Activated naive CD8-positive, alpha-beta T cell treated with anti-CD3 and anti-CD28 coated beads, Interleukin-2, amount 50 U/mL, for 24 hours (primary cell): Measurements from ENCODE around the gene NCK2.

Experiments
- ATAC-seq: fragments of 150-1000 bp; cut with Tn5 transposase; one replicate; pipeline ENCODE4 v1.10.0; 2021
- DNase-seq: peaks from one replicate; pipeline ENCODE4 v3.0.0; 2021
- H3K27ac Mint-ChIP-seq: one replicate; pipeline ENCODE4 v1.8.0; 2021; ENCODE audit warnings: mild to moderate bottlenecking, mixed read lengths
- H3K27me3 Mint-ChIP-seq: one replicate; pipeline ENCODE4 v1.8.0; 2021; ENCODE audit warnings: mixed read lengths
- H3K36me3 Mint-ChIP-seq: one replicate; pipeline ENCODE4 v1.8.0; 2021; ENCODE audit warnings: low read depth, mixed read lengths
- H3K4me1 Mint-ChIP-seq: one replicate; pipeline ENCODE4 v1.8.0; 2021; ENCODE audit warnings: mixed read lengths
- H3K4me3 Mint-ChIP-seq: one replicate; pipeline ENCODE4 v1.8.0; 2021; ENCODE audit warnings: mild to moderate bottlenecking, moderate library complexity, mixed read lengths
- H3K9me3 Mint-ChIP-seq: one replicate; pipeline ENCODE4 v1.8.0; 2021; ENCODE audit warnings: mixed read lengths

NCK2 gene

DNA sequence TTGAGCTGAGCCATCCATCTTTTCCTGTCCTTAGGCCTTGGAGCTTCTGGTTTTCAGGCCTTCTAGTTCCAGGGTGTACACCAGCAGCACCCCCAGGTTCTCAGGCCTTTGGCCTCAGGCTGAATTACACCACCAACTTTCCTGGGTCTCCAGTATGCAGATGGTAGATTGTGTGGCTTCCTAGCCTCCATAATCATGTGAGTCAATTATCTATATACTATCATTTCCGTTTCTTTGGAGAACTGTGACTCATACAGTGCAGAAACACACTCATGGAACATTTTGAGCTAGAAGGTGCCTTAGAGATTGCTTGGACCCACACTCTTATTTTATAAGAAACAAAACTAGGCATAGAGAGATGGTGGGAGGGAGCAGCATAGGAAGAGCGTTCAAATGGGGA, 167.4 kb downstream of the NCK2 start:
- Mint-ChIP-seq H3K27ac (peak overlapping the region; percentile 71), H3K9me3 (peaks cover 20% of the 10 kb centered on the region), H3K4me1 (peaks cover 30% of the 10 kb centered on the region), H3K36me3 (peaks cover 9% of the 10 kb centered on the region), H3K27me3 (no peaks in the 10 kb centered on the region), H3K4me3 (no peak overlapping the region)
- ATAC-seq (peak; percentile 92), DNase-seq (no peak)

GRCh38 chr2:105915005-105915558, 170.4 kb downstream of the NCK2 start:
- no peak overlapping the region for H3K4me3 Mint-ChIP-seq
- H3K4me1 Mint-ChIP-seq = peaks cover 34% of the 10 kb centered on the region
- DNase-seq (no peak), ATAC-seq (no peak)
- H3K27ac Mint-ChIP-seq = no peak overlapping the region
- H3K36me3 Mint-ChIP-seq = peaks cover 9% of the 10 kb centered on the region
- no peaks in the 10 kb centered on the region for H3K27me3 Mint-ChIP-seq
- peaks cover 20% of the 10 kb centered on the region for H3K9me3 Mint-ChIP-seq

- H3K4me3 Mint-ChIP-seq = no peak overlapping the region
These were observed 172.5 kb downstream of the NCK2 start for GRCh38 chr2:105917226-105917625.

DNA sequence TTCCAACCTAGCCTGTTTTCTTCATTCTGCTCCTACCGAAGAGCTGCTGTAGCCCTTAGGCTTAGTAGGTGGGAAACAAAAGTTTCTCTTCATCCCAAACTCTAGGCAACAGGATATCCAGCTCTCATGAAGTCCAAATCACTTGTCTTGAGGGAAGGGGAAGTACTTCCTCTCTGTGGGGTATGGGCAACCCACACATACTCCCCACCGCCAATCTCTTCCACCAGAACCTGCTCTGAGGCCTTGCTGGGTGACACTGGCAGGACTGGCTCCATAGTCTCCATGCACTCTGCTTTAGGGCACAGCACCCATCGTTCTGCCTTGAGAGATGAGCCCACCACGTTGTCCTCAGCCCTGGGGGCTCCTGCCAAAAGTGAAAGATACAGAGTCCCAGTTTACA, 173.0 kb downstream of the NCK2 start:
- no peak overlapping the region for H3K27ac Mint-ChIP-seq
- ATAC-seq (peak; percentile 14), DNase-seq (no peak)
- peaks cover 22% of the 10 kb centered on the region for H3K4me1 Mint-ChIP-seq
- H3K4me3 Mint-ChIP-seq = no peak overlapping the region
- H3K9me3 Mint-ChIP-seq = peaks cover 32% of the 10 kb centered on the region
- H3K36me3 Mint-ChIP-seq = peaks cover 19% of the 10 kb centered on the region
- H3K27me3 Mint-ChIP-seq = no peaks in the 10 kb centered on the region

More at GRCh38 chr2:105917226-105917625, 172.5 kb downstream of the NCK2 start:
- Mint-ChIP-seq H3K4me1 (peaks cover 27% of the 10 kb centered on the region), H3K36me3 (peaks cover 17% of the 10 kb centered on the region), H3K27me3 (no peaks in the 10 kb centered on the region), H3K27ac (no peak overlapping the region), H3K9me3 (peaks cover 31% of the 10 kb centered on the region)
- no peak for DNase-seq
- no peak for ATAC-seq

- Mint-ChIP-seq H3K4me1 (peaks cover 27% of the 10 kb centered on the region), H3K27me3 (no peaks in the 10 kb centered on the region), H3K36me3 (peaks cover 18% of the 10 kb centered on the region), H3K9me3 (peaks cover 30% of the 10 kb centered on the region), H3K27ac (no peak overlapping the region), H3K4me3 (no peak overlapping the region)
- ATAC-seq = peak; percentile 28
- DNase-seq = no peak
These were observed 174.6 kb downstream of the NCK2 start for GRCh38 chr2:105919191-105919811.

GRCh38 chr2:105919826-105920225, 175.1 kb downstream of the NCK2 start:
- peak; percentile 45 for ATAC-seq
- no peak overlapping the region for H3K4me3 Mint-ChIP-seq
- DNase-seq = peak; percentile 50
- H3K9me3 Mint-ChIP-seq = peaks cover 27% of the 10 kb centered on the region
- peaks cover 26% of the 10 kb centered on the region for H3K4me1 Mint-ChIP-seq
- no peaks in the 10 kb centered on the region for H3K27me3 Mint-ChIP-seq
- H3K27ac Mint-ChIP-seq = no peak overlapping the region
- peaks cover 16% of the 10 kb centered on the region for H3K36me3 Mint-ChIP-seq

DNA sequence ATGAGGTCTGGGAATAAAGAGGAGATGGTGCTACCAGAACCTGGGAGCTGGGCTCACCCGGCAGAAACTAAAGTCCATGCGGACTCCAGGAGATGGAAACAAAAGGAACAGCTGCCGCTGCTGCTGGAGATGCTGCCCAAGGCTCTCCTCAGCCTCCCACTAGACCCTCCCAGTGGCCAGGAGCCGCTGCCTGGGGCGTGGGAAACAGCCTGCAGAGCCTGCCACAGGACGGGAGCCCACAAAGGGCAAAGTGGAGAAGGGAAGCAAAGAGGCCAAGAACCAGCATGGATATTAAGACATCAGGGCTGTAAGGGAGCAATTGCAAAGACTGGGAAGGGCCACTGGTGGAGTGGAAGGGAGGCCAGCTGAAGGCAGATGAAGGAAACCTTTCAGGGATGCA, 179.6 kb downstream of the NCK2 start:
- DNase-seq (no peak), ATAC-seq (no peak)
- Mint-ChIP-seq H3K4me3 (no peak overlapping the region), H3K36me3 (peaks cover 10% of the 10 kb centered on the region), H3K27ac (no peak overlapping the region), H3K9me3 (peaks cover 17% of the 10 kb centered on the region), H3K4me1 (peaks cover 46% of the 10 kb centered on the region), H3K27me3 (no peaks in the 10 kb centered on the region)

DNA sequence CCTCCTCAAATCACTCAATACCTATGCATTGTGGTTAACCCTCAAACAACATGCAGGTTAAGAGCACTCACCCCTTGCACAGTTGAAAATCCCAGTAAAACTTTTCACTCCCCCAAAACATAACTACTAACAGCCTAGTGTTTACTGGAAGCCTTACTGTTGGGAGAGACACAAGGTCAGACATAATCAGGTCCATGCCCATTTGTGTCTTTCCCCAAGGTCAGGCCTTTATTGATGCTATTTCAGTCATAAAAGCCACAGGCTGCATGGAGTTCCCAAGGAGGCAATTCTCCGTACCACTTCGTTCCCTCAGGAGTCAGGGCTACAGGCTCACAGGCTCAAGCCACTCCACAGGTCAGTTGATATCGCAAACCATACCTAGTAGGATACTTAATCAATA, 180.2 kb downstream of the NCK2 start:
- Mint-ChIP-seq H3K36me3 (peaks cover 10% of the 10 kb centered on the region), H3K9me3 (peaks cover 17% of the 10 kb centered on the region), H3K4me3 (no peak overlapping the region), H3K27me3 (no peaks in the 10 kb centered on the region), H3K27ac (no peak overlapping the region), H3K4me1 (peaks cover 49% of the 10 kb centered on the region)
- ATAC-seq (no peak), DNase-seq (no peak)

DNA sequence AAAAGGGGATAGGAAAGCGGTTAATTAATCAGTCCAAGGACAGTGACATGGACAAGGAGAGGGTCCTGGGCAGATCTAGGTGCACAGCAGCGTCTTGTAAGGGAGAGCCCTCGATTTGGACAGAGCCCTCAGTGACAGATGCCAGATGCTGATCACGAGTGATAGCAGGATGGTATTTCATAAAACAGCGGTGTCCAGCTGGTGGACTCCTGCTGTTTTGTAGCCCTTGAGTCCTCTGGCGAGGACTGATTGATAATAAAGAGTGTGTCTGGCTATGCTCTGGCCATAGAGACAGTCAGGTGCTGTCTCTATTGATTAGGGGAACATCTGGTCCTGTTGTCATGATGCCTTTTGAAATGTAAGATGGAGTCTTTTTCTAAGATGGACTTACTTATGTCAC, 180.7 kb downstream of the NCK2 start:
- H3K27me3 Mint-ChIP-seq = no peaks in the 10 kb centered on the region
- no peak for ATAC-seq
- peaks cover 50% of the 10 kb centered on the region for H3K4me1 Mint-ChIP-seq
- DNase-seq = no peak
- H3K4me3 Mint-ChIP-seq = no peak overlapping the region
- H3K27ac Mint-ChIP-seq = no peak overlapping the region
- H3K9me3 Mint-ChIP-seq = peaks cover 16% of the 10 kb centered on the region
- H3K36me3 Mint-ChIP-seq = peaks cover 10% of the 10 kb centered on the region

- H3K36me3 Mint-ChIP-seq = peaks cover 3% of the 10 kb centered on the region
- peaks cover 2% of the 10 kb centered on the region for H3K9me3 Mint-ChIP-seq
- peaks cover 52% of the 10 kb centered on the region for H3K4me1 Mint-ChIP-seq
- no peak overlapping the region for H3K4me3 Mint-ChIP-seq
- DNase-seq (peak; percentile 52), ATAC-seq (peak; percentile 86)
- H3K27me3 Mint-ChIP-seq = no peaks in the 10 kb centered on the region
- peak overlapping the region; percentile 57 for H3K27ac Mint-ChIP-seq
These were observed 182.4 kb downstream of the NCK2 start for GRCh38 chr2:105926960-105927678.

DNA sequence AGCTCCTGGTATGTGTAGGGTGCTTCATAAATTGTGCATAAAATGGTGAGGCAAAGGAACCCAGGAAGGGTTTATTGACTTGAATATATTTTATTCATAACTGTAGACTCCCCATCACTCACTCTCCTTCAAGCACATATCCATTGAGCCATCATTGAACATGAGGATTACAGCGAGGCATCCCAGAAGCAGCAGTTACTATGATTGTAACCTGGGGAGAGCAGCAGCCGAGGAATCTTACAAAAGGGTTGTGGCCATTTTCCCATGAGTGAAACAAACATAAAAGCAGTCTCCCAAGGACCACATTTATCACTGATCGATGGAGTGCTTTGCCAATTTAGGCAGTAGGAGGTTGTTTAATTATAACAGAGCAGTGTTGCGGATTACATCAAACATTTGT, 183.4 kb downstream of the NCK2 start:
- peaks cover 53% of the 10 kb centered on the region for H3K4me1 Mint-ChIP-seq
- ATAC-seq = no peak
- no peaks in the 10 kb centered on the region for H3K36me3 Mint-ChIP-seq
- H3K27me3 Mint-ChIP-seq = no peaks in the 10 kb centered on the region
- DNase-seq = no peak
- no peaks in the 10 kb centered on the region for H3K9me3 Mint-ChIP-seq
- no peak overlapping the region for H3K4me3 Mint-ChIP-seq
- peak overlapping the region; percentile 55 for H3K27ac Mint-ChIP-seq

DNA sequence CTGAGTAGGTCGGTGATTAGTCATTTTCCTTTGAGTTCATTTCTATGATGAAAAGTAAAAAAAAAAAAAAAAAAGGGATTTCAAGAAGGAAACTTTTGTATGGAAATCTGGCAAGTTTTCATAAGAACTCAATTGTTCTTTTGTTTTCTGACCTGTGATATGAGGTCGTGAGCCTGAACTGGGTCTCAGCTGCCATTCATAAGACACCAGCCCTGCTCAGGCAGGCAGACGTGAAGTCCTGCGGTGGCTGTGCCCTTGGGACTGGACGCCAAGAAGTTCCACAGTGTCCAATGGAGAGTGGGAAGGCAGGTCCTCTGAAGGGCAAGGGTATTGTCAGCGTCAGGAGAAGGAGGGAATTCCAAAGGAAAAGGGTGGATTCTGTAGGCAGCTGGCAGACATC, 183.9 kb downstream of the NCK2 start:
- H3K27ac Mint-ChIP-seq = peak overlapping the region; percentile 55
- no peaks in the 10 kb centered on the region for H3K27me3 Mint-ChIP-seq
- no peak overlapping the region for H3K4me3 Mint-ChIP-seq
- ATAC-seq (no peak), DNase-seq (no peak)
- H3K4me1 Mint-ChIP-seq = peaks cover 49% of the 10 kb centered on the region
- peaks cover under 1% of the 10 kb centered on the region for H3K9me3 Mint-ChIP-seq
- H3K36me3 Mint-ChIP-seq = no peaks in the 10 kb centered on the region

DNA sequence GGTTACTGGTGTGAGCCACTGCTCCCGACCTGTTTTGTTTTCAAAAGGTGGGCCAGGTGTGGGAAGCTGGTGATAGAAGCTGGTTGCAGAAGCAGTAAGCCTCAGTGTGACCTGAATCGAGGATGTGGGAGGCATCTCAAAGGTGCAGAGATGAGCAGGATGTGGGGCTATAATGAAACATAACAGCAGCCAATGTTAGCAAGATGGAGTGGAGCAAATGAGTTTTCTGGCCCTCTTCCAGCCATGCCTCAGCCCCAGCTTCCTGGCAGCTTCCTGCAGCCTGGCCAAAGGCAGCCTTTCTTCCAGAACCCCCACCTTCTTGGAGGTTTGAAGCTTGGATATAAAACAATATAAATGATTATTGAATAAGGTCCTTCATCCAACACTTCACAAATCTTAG, 184.8 kb downstream of the NCK2 start:
- DNase-seq (peak; percentile 41), ATAC-seq (peak; percentile 42)
- H3K36me3 Mint-ChIP-seq = no peaks in the 10 kb centered on the region
- H3K4me1 Mint-ChIP-seq = peaks cover 49% of the 10 kb centered on the region
- H3K27ac Mint-ChIP-seq = peak overlapping the region; percentile 28
- no peaks in the 10 kb centered on the region for H3K27me3 Mint-ChIP-seq
- peaks cover 5% of the 10 kb centered on the region for H3K9me3 Mint-ChIP-seq
- no peak overlapping the region for H3K4me3 Mint-ChIP-seq

DNA sequence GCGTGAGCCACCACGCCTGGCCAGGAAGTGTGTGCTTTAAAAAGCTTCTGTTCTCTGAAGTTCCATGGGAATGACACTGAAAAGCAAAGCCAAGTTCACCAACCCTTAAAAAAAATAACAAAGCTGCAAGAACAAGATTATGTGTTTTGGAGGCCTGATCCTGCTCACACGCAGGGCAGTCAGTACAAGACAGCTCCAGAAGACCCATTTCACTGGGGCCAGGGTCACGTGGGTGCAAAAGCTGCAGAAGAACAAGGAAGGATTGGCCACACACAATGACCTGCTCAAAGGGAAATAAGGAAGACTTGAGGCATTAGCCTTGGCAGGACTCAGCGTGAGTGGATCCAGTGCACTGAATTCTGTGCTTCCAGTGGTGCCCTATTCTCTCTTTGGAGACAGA, 187.9 kb downstream of the NCK2 start:
- Mint-ChIP-seq H3K4me1 (peaks cover 32% of the 10 kb centered on the region), H3K27ac (no peak overlapping the region), H3K27me3 (no peaks in the 10 kb centered on the region), H3K9me3 (peaks cover 5% of the 10 kb centered on the region), H3K4me3 (no peak overlapping the region), H3K36me3 (no peaks in the 10 kb centered on the region)
- ATAC-seq (no peak), DNase-seq (no peak)

GRCh38 chr2:105933906-105934305, 189.2 kb downstream of the NCK2 start:
- Mint-ChIP-seq H3K27ac (no peak overlapping the region), H3K4me1 (peaks cover 19% of the 10 kb centered on the region), H3K27me3 (no peaks in the 10 kb centered on the region), H3K9me3 (peaks cover 5% of the 10 kb centered on the region), H3K36me3 (no peaks in the 10 kb centered on the region), H3K4me3 (no peak overlapping the region)
- DNase-seq (no peak), ATAC-seq (no peak)
